Stimulated activated CD4-positive, alpha-beta T cell treated with anti-CD3 and anti-CD28 coated beads, Interleukin-2, amount 100 ng/mL, for 24 hours (primary cell): ENCODE data around the gene DDX3X.
"Not testable (repeated sequence)": the region's sequence is repeated elsewhere in the genome, so short reads cannot be mapped to it uniquely, and the experiment has no call there.

Source experiments
- DNase-seq, 2 donors: peaks; one replicate each; pipeline ENCODE4 v3.0.0-alpha.2; 2020

Gene DDX3X

GRCh38 chrX:41332005-41332404, 2.0 kb upstream of the DDX3X start:
- no peak for DNase-seq

- DNase-seq = peak in 1 of 2 donors; percentile 28
Measured at GRCh38 chrX:41332408-41333002, 1.5 kb upstream of the DDX3X start.

GRCh38 chrX:41333003-41333743, 789 bp upstream of the DDX3X start:
- peak; percentile 83 to 86 for DNase-seq

GRCh38 chrX:41334363-41335197, 618 bp downstream of the DDX3X start:
- peak; percentile 75 for DNase-seq

- no peak for DNase-seq
Measured at GRCh38 chrX:41335198-41335957, 1.4 kb downstream of the DDX3X start.

- DNase-seq = no peak
Measured at GRCh38 chrX:41335958-41336331, 2.0 kb downstream of the DDX3X start.

GRCh38 chrX:41336447-41336846, 2.5 kb downstream of the DDX3X start:
- no peak for DNase-seq

GRCh38 chrX:41337140-41337539, 3.2 kb downstream of the DDX3X start:
- no peak for DNase-seq

GRCh38 chrX:41338436-41338835, 4.5 kb downstream of the DDX3X start:
- DNase-seq = no peak

- no peak for DNase-seq
Measured at GRCh38 chrX:41339148-41339547, 5.2 kb downstream of the DDX3X start.

GRCh38 chrX:41344053-41344452, 10.1 kb downstream of the DDX3X start:
- no peak for DNase-seq

GRCh38 chrX:41347186-41347585, 13.2 kb downstream of the DDX3X start:
- no peak for DNase-seq

GRCh38 chrX:41348551-41348950, 14.6 kb downstream of the DDX3X start:
- DNase-seq = no peak

GRCh38 chrX:41350150-41350975, 16.4 kb downstream of the DDX3X start:
- DNase-seq = no peak

- DNase-seq = no peak
Measured at GRCh38 chrX:41350976-41351569, 17.1 kb downstream of the DDX3X start.

- DNase-seq = no peak
Measured at GRCh38 chrX:41351923-41352322, 18.0 kb downstream of the DDX3X start.

- DNase-seq = no peak
Measured at GRCh38 chrX:41352329-41352838, 18.4 kb downstream of the DDX3X start.

- DNase-seq = no peak
Measured at GRCh38 chrX:41353985-41354384, 20.0 kb downstream of the DDX3X start.

- DNase-seq = no peak
Measured at GRCh38 chrX:41369152-41369551, 35.2 kb downstream of the DDX3X start.

GRCh38 chrX:41371575-41371974, 37.6 kb downstream of the DDX3X start:
- DNase-seq = not testable (repeated sequence)

GRCh38 chrX:41373989-41374606, 40.1 kb downstream of the DDX3X start:
- no peak for DNase-seq
